HepG2 (cell line): ENCODE data around the gene PHACTR3. TPM values are rescaled to one million over a fixed set of nuclear protein-coding genes. Genes with fewer than 3 reads are reported as not detected.

ENCODE experiments used
- ATAC-seq: fragments of 200-7000 bp; cut with Tn5 transposase; 3 replicates; pipeline ENCODE4 v1.9.1; 2020; ENCODE audit warnings: mild to moderate bottlenecking, moderate library complexity
- BruUV-seq: library from RNA; stranded (reverse); fragments of 400-500 nt; replicated peaks from 2 replicates; lab custom pipeline; 2021; lab: Mats Ljungman, UMichigan
- CTCF ChIA-PET: fragments of 300-600 bp; formaldehyde crosslinking; extraction: SDS; loops from one replicate; lab custom pipeline; 2021; ENCODE audit warnings: low total read pairs, inconsistent platforms, low intra/inter-chr PET ratio; lab: Yijun Ruan, JAX
- POLR2A ChIA-PET: fragments of 350-600 bp; sonication (Branson Sonifier 250); formaldehyde crosslinking; loops from one replicate; lab custom pipeline; 2020; ENCODE audit warnings: antibody characterized with exemption, inconsistent platforms; lab: Yijun Ruan, JAX
- DNase-seq: peaks from one replicate; pipeline ENCODE4 v3.0.0-alpha.2; 2015; ENCODE audit warnings: low spot score
- FAIRE-seq: peaks from 3 replicates; lab custom pipeline; 2011; peaks lifted over from hg19 to GRCh38; lab: Jason Lieb, UNC
- H2AFZ ChIP-seq: one replicate; pipeline ENCODE4 v1.6.1; 2011; ENCODE audit warnings: low read length, inconsistent platforms
- H3K27ac ChIP-seq: fragments of 300-600 bp; 3 replicates; pipeline ENCODE4 v1.8.0; 2011; ENCODE audit warnings: mixed run types, mild to moderate bottlenecking, mixed read lengths, low read length, inconsistent platforms; ENCODE audit not compliant: insufficient read depth; ENCODE audit errors: extremely low read length
- H3K27me3 ChIP-seq, 2 experiments: fragments of 200-600 bp in 1 of 2; 2 replicates in 1 of 2; 3 replicates in 1 of 2; pipeline versions ENCODE4 v1.6.0 to v1.8.0; 2011; ENCODE audit warnings: low read length in 2 of 2, mild to moderate bottlenecking in 2 of 2, moderate library complexity in 2 of 2, inconsistent platforms in 1 of 2; ENCODE audit not compliant: insufficient read depth in 2 of 2, control insufficient read depth in 1 of 2
- H3K36me3 ChIP-seq, 2 experiments: fragments of 200-600 bp in 1 of 2; replicated peaks in 1 of 2; 2 replicates in 1 of 2; 3 replicates in 1 of 2; pipeline versions ENCODE4 v1.5.1 to v1.8.0; 2011; ENCODE audit warnings: low read length in 2 of 2, inconsistent platforms in 1 of 2; ENCODE audit not compliant: insufficient read depth in 2 of 2, control insufficient read depth in 1 of 2
- H3K4me1 ChIP-seq: 2 replicates; pipeline ENCODE4 v1.5.1; 2012; ENCODE audit warnings: low read length, inconsistent platforms; ENCODE audit not compliant: insufficient read depth
- H3K4me2 ChIP-seq: 2 replicates; pipeline ENCODE4 v1.6.0; 2011; ENCODE audit warnings: low read depth, low read length, inconsistent platforms
- H3K4me3 ChIP-seq, 3 experiments: fragments of 200-600 bp in 1 of 3; sonication (generic), shearing (Covaris generic) in 1 of 3; replicated peaks in 1 of 3; 2 replicates each; pipeline ENCODE4 v1.5.1; 2011 to 2016; ENCODE audit warnings: low read length in 3 of 3, inconsistent platforms in 2 of 3, low read depth in 2 of 3, mild to moderate bottlenecking in 2 of 3, control low read depth in 1 of 3, mixed read lengths in 1 of 3; ENCODE audit not compliant: insufficient read depth in 1 of 3
- H3K79me2 ChIP-seq: one replicate; pipeline ENCODE4 v1.6.1; 2011; ENCODE audit warnings: low read length, inconsistent platforms; ENCODE audit not compliant: insufficient read depth
- H3K9ac ChIP-seq: 2 replicates; pipeline ENCODE4 v1.6.0; 2011; ENCODE audit warnings: mild to moderate bottlenecking, low read depth, low read length, inconsistent platforms; ENCODE audit not compliant: insufficient read depth
- H3K9me3 ChIP-seq: 2 replicates; pipeline ENCODE4 v1.5.1; 2012; ENCODE audit warnings: mild to moderate bottlenecking, low read length
- H4K20me1 ChIP-seq: 2 replicates; pipeline ENCODE4 v1.6.0; 2011; ENCODE audit warnings: inconsistent platforms, mild to moderate bottlenecking, low read length, moderate library complexity; ENCODE audit not compliant: insufficient read depth
- AGO2 ChIP-seq: fragments of 200-400 bp; formaldehyde crosslinking; optimal IDR thresholded peaks from 2 replicates; pipeline ENCODE3; 2017; ENCODE audit warnings: mild to moderate bottlenecking, low read depth, low read length, moderate library complexity
- KLF16 ChIP-seq, 2 experiments: sonication (generic) in 1 of 2; formaldehyde crosslinking in 1 of 2; IDR thresholded peaks; 2 replicates each; pipeline versions ENCODE4 v1.6.1 to v1.8.0; 2016 to 2023; ENCODE audit warnings: missing genetic modification reagents in 2 of 2, missing compliant biosample characterization in 1 of 2
- NFE2L2 ChIP-seq: fragments of 150-350 bp; IDR thresholded peaks from 2 replicates; pipeline ENCODE4 v1.6.1; 2014; ENCODE audit warnings: low read length
- SMYD3 ChIP-seq: sonication (generic); formaldehyde crosslinking; IDR thresholded peaks from 2 replicates; pipeline ENCODE4 v1.8.1; 2023; ENCODE audit warnings: mild to moderate bottlenecking, missing genetic modification reagents
- SNAPC2 ChIP-seq: sonication (generic); formaldehyde crosslinking; IDR thresholded peaks from 2 replicates; pipeline ENCODE4 v1.8.1; 2022; ENCODE audit warnings: mild to moderate bottlenecking, missing genetic modification reagents
- ZBTB21 ChIP-seq: sonication (generic); formaldehyde crosslinking; IDR thresholded peaks from 2 replicates; pipeline ENCODE4 v1.4.0; 2020; ENCODE audit warnings: missing genetic modification reagents
- ZNF777 ChIP-seq: sonication (generic); formaldehyde crosslinking; IDR thresholded peaks from 2 replicates; pipeline ENCODE4 v1.4.0; 2020; ENCODE audit warnings: missing genetic modification reagents
- ZSCAN9 ChIP-seq: IDR thresholded peaks from 2 replicates; pipeline ENCODE4 v1.6.1; 2016; ENCODE audit warnings: borderline replicate concordance
- ZXDC ChIP-seq: sonication (generic); formaldehyde crosslinking; IDR thresholded peaks from 2 replicates; pipeline ENCODE4 v1.5.0; 2020; ENCODE audit warnings: mild to moderate bottlenecking, missing genetic modification reagents
- in situ Hi-C: cut with HindIII; loops from 2 replicates; pipeline ENCODE4 v1.10.0; 2017; ENCODE audit warnings: low pct_unique_long_range_greater_than_20kb; ENCODE audit not compliant: extremely low pct_ligation_motif_present
- intact Hi-C: fragments of 100-400 bp; cut with micrococcal nuclease; formaldehyde crosslinking; loops from one replicate; pipeline ENCODE4 v1.10.0; 2022; ENCODE audit not compliant: unreplicated experiment
- polyA plus RNA-seq, 8 experiments: library from polyadenylated mRNA; depleted of rRNA in 3 of 8; stranded (reverse) in 7 of 8; unstranded in 1 of 8; fragments of >200 nt; fragmentation: Illumina TruSeq in 4 of 8; extraction: Trizol in 4 of 8; gene quantifications; 2 replicates each; pipeline versions ENCODE4 v1.2.1 to v1.2.3, GENCODE V29; 2011 to 2016; ENCODE audit warnings: low read depth in 4 of 8, missing spikeins in 1 of 8, mixed read lengths in 1 of 8; ENCODE audit not compliant: insufficient read depth in 1 of 8
- total RNA-seq, 5 experiments: library from RNA; depleted of rRNA; stranded (reverse); fragments of >200 nt; fragmentation: Illumina TruSeq; extraction: Trizol; gene quantifications; 2 replicates each; pipeline ENCODE4 v1.2.3, GENCODE V29; 2016; ENCODE audit warnings: low read depth in 1 of 5

Gene PHACTR3
- total and polyA plus RNA-seq, 2 of the 13 experiments (the other 11 are each of a cell fraction or from before 2014, with no cell fraction given): not detected

- no peaks in the 10 kb centered on the region for H3K79me2 ChIP-seq
- H2AFZ ChIP-seq: no peak overlapping the region
- no TSS peak for BruUV-seq
- no peaks in the 10 kb centered on the region for H3K36me3 ChIP-seq
- H3K4me3 ChIP-seq: no peak overlapping the region
- no peak for DNase-seq
- H4K20me1 ChIP-seq: no peaks in the 10 kb centered on the region
- no peaks in the 10 kb centered on the region for H3K4me1 ChIP-seq
- H3K27me3 ChIP-seq: peaks cover 0 to 18% of the 10 kb centered on the region in 2 experiments; a peak in 3 of 5 replicates
- intact Hi-C loops: no loop called here
- no peak overlapping the region for H3K9ac ChIP-seq
- FAIRE-seq: no peak
- POLR2A ChIA-PET: no interaction called here
- in situ Hi-C loops: no loop called here
- CTCF ChIA-PET: no interaction called here
- no peak for ATAC-seq
- H3K9me3 ChIP-seq: peaks cover 6% of the 10 kb centered on the region; the same call in 1 of the 2 replicates
- no peak overlapping the region for H3K27ac ChIP-seq
- no peak for TF ChIP-seq NFE2L2
- no peak for TF ChIP-seq AGO2
- TF ChIP-seq ZSCAN9 (CRISPR knock-in tag): no peak
- no peak for TF ChIP-seq SMYD3 (CRISPR knock-in tag)
- no peak for TF ChIP-seq KLF16 (CRISPR knock-in tag; IDR thresholded peaks at IDR 0.05)
- TF ChIP-seq SNAPC2 (CRISPR knock-in tag): no peak
- no peak for TF ChIP-seq ZBTB21 (CRISPR knock-in tag)
- no peak for TF ChIP-seq ZNF777 (CRISPR knock-in tag)
- TF ChIP-seq ZXDC (CRISPR knock-in tag): no peak
- TF ChIP-seq, all 625 proteins: peak for 0
- no peak overlapping the region for H3K4me2 ChIP-seq
Observed at GRCh38 chr20:59718071-59718470, 113.7 kb downstream of the PHACTR3 start.
